HFF-Myc (cell line): ENCODE data around the gene PTPRM.

Experiments used
- DNase-seq: peaks from one replicate; pipeline ENCODE4 v3.0.0-alpha.2; 2011; ENCODE audit warnings: low read depth; ENCODE audit errors: extremely low read depth
- H3K4me3 ChIP-seq: replicated peaks from 2 replicates; pipeline ENCODE4 v1.5.1; 2011; ENCODE audit warnings: low read depth, mild to moderate bottlenecking, control low read depth, low read length
- CTCF ChIP-seq: IDR thresholded peaks from 2 replicates; pipeline ENCODE4 v1.5.1; 2012; ENCODE audit warnings: mild to moderate bottlenecking, low read depth, low read length, control low read depth; ENCODE audit errors: missing control alignments

PTPRM gene

GRCh38 chr18:7677001-7677400, 109.9 kb downstream of the PTPRM start:
- no peak for TF ChIP-seq CTCF
- no peak for DNase-seq
- H3K4me3 ChIP-seq, result no peak overlapping the region

- DNase-seq, result no peak
- no peak for TF ChIP-seq CTCF
- no peak overlapping the region for H3K4me3 ChIP-seq
These were observed 110.3 kb downstream of the PTPRM start for GRCh38 chr18:7677424-7677823.

GRCh38 chr18:7678389-7678788, 111.3 kb downstream of the PTPRM start:
- TF ChIP-seq CTCF, result no peak
- DNase-seq, result no peak
- H3K4me3 ChIP-seq, result no peak overlapping the region

DNA sequence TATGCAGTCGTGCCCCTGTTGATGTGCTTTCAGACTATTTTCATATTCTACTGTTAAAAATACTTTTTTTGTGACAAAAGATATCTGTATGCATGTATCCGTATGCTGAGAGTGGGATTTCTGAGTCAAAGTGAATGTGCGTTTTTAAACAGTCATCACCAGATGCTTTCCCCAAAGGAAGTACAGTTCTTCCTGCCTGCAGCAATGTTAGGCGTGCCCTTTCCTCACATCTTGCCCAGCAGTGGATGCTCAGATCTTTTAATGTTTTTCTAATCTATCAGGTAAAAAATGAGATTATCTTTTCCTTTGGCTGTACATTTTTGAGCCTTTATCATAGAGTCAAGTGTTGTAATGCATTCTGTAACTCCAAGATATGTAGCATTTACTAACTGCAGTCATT, 111.7 kb downstream of the PTPRM start:
- DNase-seq, result no peak
- no peak for TF ChIP-seq CTCF
- H3K4me3 ChIP-seq, result no peak overlapping the region

GRCh38 chr18:7681298-7681697, 114.2 kb downstream of the PTPRM start:
- no peak for TF ChIP-seq CTCF
- H3K4me3 ChIP-seq, result no peak overlapping the region
- no peak for DNase-seq

DNA sequence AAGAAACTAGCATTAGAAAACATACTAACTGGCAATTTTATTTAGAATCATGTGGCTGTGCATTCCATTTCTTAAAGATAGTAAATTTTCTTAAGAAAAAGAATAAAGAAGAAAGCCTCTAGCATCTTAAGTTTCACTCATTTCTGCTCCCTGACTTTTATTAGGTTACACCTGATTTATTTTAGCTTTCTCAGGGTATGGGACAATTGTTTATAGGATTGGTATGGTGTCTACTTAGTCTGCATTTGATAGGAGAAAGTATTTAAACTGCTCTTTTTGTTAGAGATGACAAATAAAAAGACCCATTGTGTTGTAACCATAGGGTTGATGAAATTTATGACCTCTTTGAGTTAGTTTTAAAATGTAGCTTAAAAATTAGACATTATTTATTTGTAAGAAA, 115.2 kb downstream of the PTPRM start:
- no peak for DNase-seq
- no peak for TF ChIP-seq CTCF
- H3K4me3 ChIP-seq, result no peak overlapping the region

DNA sequence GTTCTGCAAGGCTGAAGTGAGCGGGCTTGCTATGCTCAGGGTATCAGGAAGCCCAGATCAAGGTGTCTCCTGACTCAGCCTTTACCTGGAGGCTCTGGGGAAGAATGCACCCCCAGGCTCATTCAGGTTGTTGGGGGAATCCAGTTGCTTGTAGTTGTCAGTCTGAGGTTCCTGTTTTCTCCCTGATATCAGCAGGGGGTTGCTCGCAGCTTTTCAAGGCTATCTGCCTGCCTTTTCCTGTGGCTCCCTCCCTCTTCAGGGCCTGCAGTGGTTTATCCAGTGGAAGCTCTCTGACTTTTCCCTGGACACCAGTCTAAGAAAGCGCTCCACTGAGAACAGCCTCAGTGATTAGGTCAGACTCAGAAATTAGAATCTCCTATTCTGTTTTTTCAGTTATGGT, 116.6 kb downstream of the PTPRM start:
- TF ChIP-seq CTCF, result no peak
- no peak for DNase-seq
- no peak overlapping the region for H3K4me3 ChIP-seq
